HS-27A (cell line): ENCODE results near the gene FASN.

ENCODE experiments used
- DNase-seq: peaks from one replicate; pipeline ENCODE4 v3.0.0-alpha.2; 2012; ENCODE audit warnings: low read depth, missing footprints

FASN gene

GRCh38 chr17:82117139-82118090 lies 19.4 kb upstream of the FASN start:
- DNase-seq, result no peak

- DNase-seq, result no peak
Measured at GRCh38 chr17:82116246-82116645, 18.2 kb upstream of the FASN start.

GRCh38 chr17:82114872-82115271 lies 16.8 kb upstream of the FASN start:
- no peak for DNase-seq

- DNase-seq, result no peak
Measured at GRCh38 chr17:82114447-82114846, 16.4 kb upstream of the FASN start.

GRCh38 chr17:82113941-82114340 lies 15.9 kb upstream of the FASN start:
- no peak for DNase-seq

GRCh38 chr17:82113422-82113821 lies 15.4 kb upstream of the FASN start:
- no peak for DNase-seq

- no peak for DNase-seq
Measured at GRCh38 chr17:82112914-82113311, 14.9 kb upstream of the FASN start.

GRCh38 chr17:82112181-82112913 lies 14.3 kb upstream of the FASN start:
- DNase-seq, result no peak

- DNase-seq, result no peak
Measured at GRCh38 chr17:82110298-82110697, 12.3 kb upstream of the FASN start.

- DNase-seq, result no peak
Measured at GRCh38 chr17:82108961-82109475, 11.0 kb upstream of the FASN start.

GRCh38 chr17:82108496-82108945 lies 10.5 kb upstream of the FASN start:
- no peak for DNase-seq

GRCh38 chr17:82108038-82108437 lies 10.0 kb upstream of the FASN start:
- DNase-seq, result no peak

GRCh38 chr17:82107341-82107860 lies 9.4 kb upstream of the FASN start:
- no peak for DNase-seq

- DNase-seq, result no peak
Measured at GRCh38 chr17:82106688-82107305, 8.8 kb upstream of the FASN start.

- no peak for DNase-seq
Measured at GRCh38 chr17:82105882-82106687, 8.0 kb upstream of the FASN start.

GRCh38 chr17:82105417-82105881 lies 7.4 kb upstream of the FASN start:
- DNase-seq, result no peak

GRCh38 chr17:82104797-82105416 lies 6.9 kb upstream of the FASN start:
- DNase-seq, result no peak

- no peak for DNase-seq
Measured at GRCh38 chr17:82103553-82104451, 5.8 kb upstream of the FASN start.
